ENCODE measurements around the gene PF4V1.

PF4V1 gene

GRCh38 chr4:73869130-73870055, 16.3 kb downstream of the PF4V1 start, which contains the start of gene CXCL1:
Gene CXCL1, plus strand, starts transcription at chr4:73869393. Its CDS starts 78 bp downstream, at chr4:73869471.
- Histone ChIP-seq H3K4me1 (ENCODE audit: control insufficient read depth in 2 of 2, insufficient read depth in 1 of 2, low read depth in 1 of 2, low read length in 2 of 2) (no peaks in the 10 kb centered on the region), H4K91ac (ENCODE audit: low read depth, low read length, poor library complexity) (no peak within 1 kb of the TSS), H3K18ac (ENCODE audit: low read length) (peak within 1 kb of the TSS; percentile 86), H3K14ac (ENCODE audit: low read length) (peak within 1 kb of the TSS; percentile 43), H2BK5ac (ENCODE audit: low read length) (no peak within 1 kb of the TSS), H2BK15ac (ENCODE audit: low read length) (peak within 1 kb of the TSS; percentile 27), H3K79me1 (ENCODE audit: low read depth, low read length) (no peaks in the 10 kb centered on the region), H3K36me3 (replicated peaks in 1 of 2; ENCODE audit: control insufficient read depth in 2 of 2, insufficient read depth in 2 of 2, low read length in 2 of 2) (no peaks in the 10 kb centered on the region), H2BK120ac (ENCODE audit: low read depth, low read length) (no peak within 1 kb of the TSS), H3K27me3 (ENCODE audit: control insufficient read depth in 3 of 3, insufficient read depth in 3 of 3, low read depth in 1 of 3, low read length in 3 of 3) (peaks cover 0 to 21% (median 21%) of the 10 kb centered on the region in 3 experiments), H2BK12ac (ENCODE audit: low read length) (no peak within 1 kb of the TSS), H3K23ac (ENCODE audit: low read depth, low read length, poor library complexity) (peak within 1 kb of the TSS; percentile 92), H3K27ac (replicated peaks; ENCODE audit: low read length) (no peak within 1 kb of the TSS), H3K4me3 (ENCODE audit: low read length in 2 of 2) (peak within 1 kb of the TSS in 1 of 2 donors; percentile 85), H2AK5ac (ENCODE audit: low read depth, low read length) (no peak within 1 kb of the TSS), H3K9me3 (replicated peaks in 1 of 2; ENCODE audit: control insufficient read depth in 2 of 2, insufficient read depth in 1 of 2, low read depth in 1 of 2, low read length in 2 of 2) (no peaks in the 10 kb centered on the region), H3K9ac (ENCODE audit: low read depth, low read length, poor library complexity) (peak within 1 kb of the TSS; percentile 85), H3K4me2 (ENCODE audit: insufficient read depth, low read length, poor library complexity, severe bottlenecking) (peak within 1 kb of the TSS; percentile 94), H2AFZ (ENCODE audit: low read length) (peak within 1 kb of the TSS; percentile 66), H3K4ac (ENCODE audit: low read length) (no peak within 1 kb of the TSS), H4K8ac (ENCODE audit: low read depth, low read length) (no peak within 1 kb of the TSS)
- WGBS, 2 donors (ENCODE audit: extremely low coverage in 2 of 2, insufficient read length in 2 of 2, insufficient replicate concordance in 1 of 2), result no CpG with 5 or more reads among the region's 61 CpGs
- peak; percentile 14 for DNase-seq (ENCODE audit: low spot score)

- Histone ChIP-seq H4K8ac (ENCODE audit: low read depth, low read length) (no peak overlapping the region), H4K91ac (ENCODE audit: low read depth, low read length, poor library complexity) (no peak overlapping the region), H3K79me1 (ENCODE audit: low read depth, low read length) (no peaks in the 10 kb centered on the region), H2AFZ (ENCODE audit: low read length) (no peak overlapping the region), H3K14ac (ENCODE audit: low read length) (no peak overlapping the region), H3K9ac (ENCODE audit: low read depth, low read length, poor library complexity) (no peak overlapping the region), H3K4me3 (ENCODE audit: low read length in 2 of 2) (no peak overlapping the region), H2AK5ac (ENCODE audit: low read depth, low read length) (no peak overlapping the region), H3K4me1 (ENCODE audit: control insufficient read depth in 2 of 2, insufficient read depth in 1 of 2, low read depth in 1 of 2, low read length in 2 of 2) (no peaks in the 10 kb centered on the region), H3K4me2 (ENCODE audit: insufficient read depth, low read length, poor library complexity, severe bottlenecking) (no peak overlapping the region), H2BK15ac (ENCODE audit: low read length) (no peak overlapping the region), H3K4ac (ENCODE audit: low read length) (no peak overlapping the region), H2BK5ac (ENCODE audit: low read length) (no peak overlapping the region), H2BK12ac (ENCODE audit: low read length) (no peak overlapping the region), H3K27ac (replicated peaks; ENCODE audit: low read length) (no peak overlapping the region), H3K23ac (ENCODE audit: low read depth, low read length, poor library complexity) (no peak overlapping the region), H3K27me3 (ENCODE audit: control insufficient read depth in 3 of 3, insufficient read depth in 3 of 3, low read depth in 1 of 3, low read length in 3 of 3) (peaks cover 0 to 21% (median 21%) of the 10 kb centered on the region in 3 experiments), H2BK120ac (ENCODE audit: low read depth, low read length) (no peak overlapping the region), H3K36me3 (replicated peaks in 1 of 2; ENCODE audit: control insufficient read depth in 2 of 2, insufficient read depth in 2 of 2, low read length in 2 of 2) (no peaks in the 10 kb centered on the region), H3K9me3 (replicated peaks in 1 of 2; ENCODE audit: control insufficient read depth in 2 of 2, insufficient read depth in 1 of 2, low read depth in 1 of 2, low read length in 2 of 2) (no peaks in the 10 kb centered on the region), H3K18ac (ENCODE audit: low read length) (no peak overlapping the region)
- WGBS, 2 donors (ENCODE audit: extremely low coverage in 2 of 2, insufficient read length in 2 of 2, insufficient replicate concordance in 1 of 2), result no CpG with 5 or more reads among the region's 3 CpGs
- no peak for DNase-seq (ENCODE audit: low spot score)
Observed at GRCh38 chr4:73870260-73870659, 17.2 kb downstream of the PF4V1 start.

- DNase-seq (ENCODE audit: low spot score), result no peak
- no peak overlapping the region for H2AK5ac ChIP-seq (ENCODE audit: low read depth, low read length)
- no peak overlapping the region for H2BK5ac ChIP-seq (ENCODE audit: low read length)
- H3K27me3 ChIP-seq (ENCODE audit: control insufficient read depth in 3 of 3, insufficient read depth in 3 of 3, low read depth in 1 of 3, low read length in 3 of 3), result peaks cover 0 to 21% (median 21%) of the 10 kb centered on the region in 3 experiments
- no CpG with 5 or more reads among the region's 1 CpG for WGBS, 2 donors (ENCODE audit: extremely low coverage in 2 of 2, insufficient read length in 2 of 2, insufficient replicate concordance in 1 of 2)
- H3K23ac ChIP-seq (ENCODE audit: low read depth, low read length, poor library complexity), result no peak overlapping the region
- H2AFZ ChIP-seq (ENCODE audit: low read length), result no peak overlapping the region
- H4K8ac ChIP-seq (ENCODE audit: low read depth, low read length), result no peak overlapping the region
- H3K4me2 ChIP-seq (ENCODE audit: insufficient read depth, low read length, poor library complexity, severe bottlenecking), result no peak overlapping the region
- H2BK12ac ChIP-seq (ENCODE audit: low read length), result no peak overlapping the region
- H3K27ac ChIP-seq (replicated peaks; ENCODE audit: low read length), result no peak overlapping the region
- H2BK15ac ChIP-seq (ENCODE audit: low read length), result no peak overlapping the region
- H2BK120ac ChIP-seq (ENCODE audit: low read depth, low read length), result no peak overlapping the region
- no peak overlapping the region for H3K4ac ChIP-seq (ENCODE audit: low read length)
- no peaks in the 10 kb centered on the region for H3K9me3 ChIP-seq (replicated peaks in 1 of 2; ENCODE audit: control insufficient read depth in 2 of 2, insufficient read depth in 1 of 2, low read depth in 1 of 2, low read length in 2 of 2)
- H3K36me3 ChIP-seq (replicated peaks in 1 of 2; ENCODE audit: control insufficient read depth in 2 of 2, insufficient read depth in 2 of 2, low read length in 2 of 2), result no peaks in the 10 kb centered on the region
- H3K14ac ChIP-seq (ENCODE audit: low read length), result no peak overlapping the region
- H3K4me1 ChIP-seq (ENCODE audit: control insufficient read depth in 2 of 2, insufficient read depth in 1 of 2, low read depth in 1 of 2, low read length in 2 of 2), result no peaks in the 10 kb centered on the region
- no peak overlapping the region for H4K91ac ChIP-seq (ENCODE audit: low read depth, low read length, poor library complexity)
- no peak overlapping the region for H3K9ac ChIP-seq (ENCODE audit: low read depth, low read length, poor library complexity)
- no peak overlapping the region for H3K18ac ChIP-seq (ENCODE audit: low read length)
- H3K4me3 ChIP-seq (ENCODE audit: low read length in 2 of 2), result no peak overlapping the region
- no peaks in the 10 kb centered on the region for H3K79me1 ChIP-seq (ENCODE audit: low read depth, low read length)
Observed at GRCh38 chr4:73870768-73871167, 17.7 kb downstream of the PF4V1 start.

- no peak overlapping the region for H3K4ac ChIP-seq (ENCODE audit: low read length)
- H3K9ac ChIP-seq (ENCODE audit: low read depth, low read length, poor library complexity), result no peak overlapping the region
- no peak overlapping the region for H2BK120ac ChIP-seq (ENCODE audit: low read depth, low read length)
- H3K4me2 ChIP-seq (ENCODE audit: insufficient read depth, low read length, poor library complexity, severe bottlenecking), result no peak overlapping the region
- H3K27me3 ChIP-seq (ENCODE audit: control insufficient read depth in 3 of 3, insufficient read depth in 3 of 3, low read depth in 1 of 3, low read length in 3 of 3), result peaks cover 0 to 21% (median 21%) of the 10 kb centered on the region in 3 experiments
- H3K36me3 ChIP-seq (replicated peaks in 1 of 2; ENCODE audit: control insufficient read depth in 2 of 2, insufficient read depth in 2 of 2, low read length in 2 of 2), result no peaks in the 10 kb centered on the region
- no peak overlapping the region for H3K27ac ChIP-seq (replicated peaks; ENCODE audit: low read length)
- H3K23ac ChIP-seq (ENCODE audit: low read depth, low read length, poor library complexity), result no peak overlapping the region
- no peak for DNase-seq (ENCODE audit: low spot score)
- H3K4me3 ChIP-seq (ENCODE audit: low read length in 2 of 2), result no peak overlapping the region
- H3K9me3 ChIP-seq (replicated peaks in 1 of 2; ENCODE audit: control insufficient read depth in 2 of 2, insufficient read depth in 1 of 2, low read depth in 1 of 2, low read length in 2 of 2), result no peaks in the 10 kb centered on the region
- H4K8ac ChIP-seq (ENCODE audit: low read depth, low read length), result no peak overlapping the region
- H3K18ac ChIP-seq (ENCODE audit: low read length), result no peak overlapping the region
- no CpG with 5 or more reads among the region's 6 CpGs for WGBS, 2 donors (ENCODE audit: extremely low coverage in 2 of 2, insufficient read length in 2 of 2, insufficient replicate concordance in 1 of 2)
- no peak overlapping the region for H2AFZ ChIP-seq (ENCODE audit: low read length)
- H3K14ac ChIP-seq (ENCODE audit: low read length), result no peak overlapping the region
- no peak overlapping the region for H2AK5ac ChIP-seq (ENCODE audit: low read depth, low read length)
- H3K4me1 ChIP-seq (ENCODE audit: control insufficient read depth in 2 of 2, insufficient read depth in 1 of 2, low read depth in 1 of 2, low read length in 2 of 2), result no peaks in the 10 kb centered on the region
- no peaks in the 10 kb centered on the region for H3K79me1 ChIP-seq (ENCODE audit: low read depth, low read length)
- H2BK5ac ChIP-seq (ENCODE audit: low read length), result no peak overlapping the region
- H2BK15ac ChIP-seq (ENCODE audit: low read length), result no peak overlapping the region
- H2BK12ac ChIP-seq (ENCODE audit: low read length), result no peak overlapping the region
- no peak overlapping the region for H4K91ac ChIP-seq (ENCODE audit: low read depth, low read length, poor library complexity)
Observed at GRCh38 chr4:73871511-73872310, 18.6 kb downstream of the PF4V1 start.

All from neuronal stem cell (in vitro differentiated cells).